ENCODE data around the gene EN1. TPM values are rescaled to one million over a fixed set of nuclear protein-coding genes. Genes with fewer than 3 reads are reported as not detected.
A peak's percentile ranks its signal among the peaks of the same experiment; 100 is the strongest.

Gene EN1
- total and polyA plus RNA-seq, 7 donors, result not detected

GRCh38 chr2:118834901-118835745, 12.3 kb downstream of the EN1 start:
- Histone ChIP-seq H3K4me3 (peak overlapping the region in 3 of 4 donors; percentile 37 to 48 (median 41)), H3K27ac (no peak overlapping the region), H3K4me1 (peaks cover 0 to 25% (median 23%) of the 10 kb centered on the region in 4 donors), H3K9me3 (no peaks in the 10 kb centered on the region), H3K36me3 (no peaks in the 10 kb centered on the region), H3K27me3 (peaks cover 56 to 99% (median 83%) of the 10 kb centered on the region in 3 donors)
- no peak for DNase-seq
- intact Hi-C loops (cut with DNase I), result no loop called here
- no peak for TF ChIP-seq POLR2A (IDR thresholded peaks at IDR 0.05)
- no peak for TF ChIP-seq CTCF (IDR thresholded peaks at IDR 0.05)
- no peak for TF ChIP-seq EP300 (IDR thresholded peaks at IDR 0.05)
- no peak for TF ChIP-seq POLR2AphosphoS5 (IDR thresholded peaks at IDR 0.05)
- WGBS, 2 donors, result 3 to 4% methylated on average over 61 of the region's 61 CpGs

- WGBS, 2 donors, result 4% methylated on average over 18 of the region's 18 CpGs
Observed at GRCh38 chr2:118834440-118834810, 13.0 kb downstream of the EN1 start.

GRCh38 chr2:118833716-118834439, 13.6 kb downstream of the EN1 start:
- H3K36me3 ChIP-seq, result no peaks in the 10 kb centered on the region
- H3K27me3 ChIP-seq, result peaks cover 50 to 95% (median 72%) of the 10 kb centered on the region in 3 donors
- TF ChIP-seq EP300 (IDR thresholded peaks at IDR 0.05), result no peak
- no peak for TF ChIP-seq POLR2A (IDR thresholded peaks at IDR 0.05)
- TF ChIP-seq CTCF (IDR thresholded peaks at IDR 0.05), result no peak
- TF ChIP-seq POLR2AphosphoS5 (IDR thresholded peaks at IDR 0.05), result no peak
- no peaks in the 10 kb centered on the region for H3K9me3 ChIP-seq
- no peak overlapping the region for H3K27ac ChIP-seq
- peaks cover 0 to 25% (median 23%) of the 10 kb centered on the region in 4 donors for H3K4me1 ChIP-seq
- WGBS, 2 donors, result 10 to 15% methylated on average over 35 of the region's 35 CpGs
- H3K4me3 ChIP-seq, result no peak overlapping the region
- no peak for DNase-seq
- intact Hi-C loops (cut with DNase I), result no loop called here

More at GRCh38 chr2:118834440-118834810, 13.0 kb downstream of the EN1 start:
- no peak overlapping the region for H3K4me3 ChIP-seq
- H3K27me3 ChIP-seq, result peaks cover 50 to 99% (median 77%) of the 10 kb centered on the region in 3 donors
- TF ChIP-seq EP300 (IDR thresholded peaks at IDR 0.05), result no peak
- TF ChIP-seq POLR2AphosphoS5 (IDR thresholded peaks at IDR 0.05), result no peak
- TF ChIP-seq CTCF (IDR thresholded peaks at IDR 0.05), result no peak
- TF ChIP-seq POLR2A (IDR thresholded peaks at IDR 0.05), result no peak
- H3K27ac ChIP-seq, result no peak overlapping the region
- peaks cover 0 to 25% (median 23%) of the 10 kb centered on the region in 4 donors for H3K4me1 ChIP-seq
- no peak for DNase-seq
- H3K9me3 ChIP-seq, result no peaks in the 10 kb centered on the region
- intact Hi-C loops (cut with DNase I), result no loop called here
- H3K36me3 ChIP-seq, result no peaks in the 10 kb centered on the region

DNA sequence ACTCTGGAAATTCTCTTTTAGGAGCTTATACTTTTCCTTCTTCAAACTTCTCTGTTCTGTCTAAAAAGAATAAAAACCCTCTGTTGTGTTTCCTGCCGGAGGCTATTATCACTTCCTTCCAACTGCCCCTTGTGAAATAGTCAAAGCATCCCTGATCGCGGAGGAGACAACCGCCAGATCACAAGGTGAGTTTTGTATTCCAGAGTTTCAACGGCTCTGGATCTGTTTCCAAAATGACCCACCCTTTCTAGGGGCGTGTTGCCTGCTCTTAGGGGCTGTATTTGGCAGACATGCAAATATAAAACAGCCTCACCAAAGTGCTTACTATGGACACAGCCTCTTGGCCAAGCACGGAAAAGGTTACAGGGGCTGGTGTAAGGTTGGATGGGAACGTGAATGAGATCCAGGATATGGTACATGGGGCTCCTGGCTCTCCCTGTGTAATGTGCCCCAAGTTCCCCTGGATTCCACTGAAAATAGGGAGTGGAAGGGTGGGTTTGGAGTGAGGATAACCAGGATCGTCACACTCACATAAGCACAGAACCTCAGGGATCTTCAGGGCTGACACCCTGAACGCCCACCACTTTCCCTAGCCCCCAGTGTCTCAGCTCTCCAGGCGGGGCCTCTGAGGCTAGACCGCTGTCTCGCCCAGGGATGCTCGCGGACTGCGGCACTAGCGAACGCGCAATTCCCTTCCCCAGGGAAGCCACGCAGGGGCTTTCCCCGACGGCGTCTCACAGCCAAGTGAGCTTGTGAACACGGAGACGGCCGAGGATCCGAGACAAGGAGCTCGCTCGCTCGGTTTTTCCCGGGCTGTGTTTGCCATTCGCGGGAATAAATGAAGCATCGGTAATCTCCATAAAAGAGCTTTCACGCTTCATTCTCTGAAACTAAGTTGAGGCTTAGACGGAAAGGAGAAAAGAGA, 14.4 kb downstream of the EN1 start:
- no peaks in the 10 kb centered on the region for H3K36me3 ChIP-seq
- 6 to 14% methylated on average over 36 of the region's 36 CpGs for WGBS, 2 donors
- peaks cover 0 to 25% (median 23%) of the 10 kb centered on the region in 4 donors for H3K4me1 ChIP-seq
- no peak for DNase-seq
- TF ChIP-seq EP300 (IDR thresholded peaks at IDR 0.05) (no peak), POLR2A (IDR thresholded peaks at IDR 0.05) (no peak), CTCF (IDR thresholded peaks at IDR 0.05) (no peak), POLR2AphosphoS5 (IDR thresholded peaks at IDR 0.05) (no peak)
- peaks cover 50 to 87% (median 66%) of the 10 kb centered on the region in 3 donors for H3K27me3 ChIP-seq
- no peak overlapping the region for H3K4me3 ChIP-seq
- H3K9me3 ChIP-seq, result no peaks in the 10 kb centered on the region
- intact Hi-C loops (cut with DNase I), result no loop called here
- no peak overlapping the region for H3K27ac ChIP-seq
